Measurements from ENCODE around the gene CCDC142. TPM values are rescaled to one million over a fixed set of nuclear protein-coding genes. Genes with fewer than 3 reads are reported as not detected.

The CCDC142 gene
- polyA plus RNA-seq, 1 donor from 2014 or later: 21.6 TPM

DNA sequence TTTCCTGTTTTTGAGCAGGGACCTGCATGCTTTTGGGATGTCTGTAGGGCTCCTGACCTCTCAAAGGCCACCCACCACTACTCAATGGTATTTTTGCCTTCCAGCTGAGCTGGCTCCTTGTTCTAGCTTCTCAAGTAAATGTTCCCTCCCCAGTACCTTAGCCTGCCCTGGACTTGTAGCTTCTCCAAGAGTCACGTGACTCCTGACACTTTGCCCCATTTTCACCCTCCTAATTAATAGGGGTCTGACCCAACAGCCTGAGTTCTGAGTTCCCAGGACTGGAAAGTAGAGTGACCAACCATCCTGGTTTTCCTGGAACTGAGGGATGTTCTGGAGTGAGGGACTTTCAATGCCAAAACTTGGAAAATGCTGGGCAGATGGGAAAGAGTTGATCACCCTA, 12.6 kb upstream of the CCDC142 start:
- no peaks in the 10 kb centered on the region for H3F3A ChIP-seq (ENCODE audit: insufficient read depth, low read length, poor library complexity, severe bottlenecking)
- H3K27ac ChIP-seq (ENCODE audit: low read length): no peak overlapping the region
- H3K36me3 ChIP-seq (ENCODE audit: insufficient read depth, low read length): no peaks in the 10 kb centered on the region
- no peak overlapping the region for H2AFZ ChIP-seq (ENCODE audit: low read depth, low read length)
- peaks cover 46% of the 10 kb centered on the region for H3K27me3 ChIP-seq (ENCODE audit: insufficient read depth, low read depth, low read length)
- no peaks in the 10 kb centered on the region for H3K9me3 ChIP-seq (ENCODE audit: low read length)
- H4K20me1 ChIP-seq (ENCODE audit: insufficient read depth): no peaks in the 10 kb centered on the region
- TF ChIP-seq TAF1 (IDR thresholded peaks at IDR 0.05; ENCODE audit: low read depth) (no peak), SMC3 (conservative IDR thresholded peaks at IDR 0.05; ENCODE audit: poor library complexity) (no peak), EP300 (conservative IDR thresholded peaks at IDR 0.05; ENCODE audit: poor library complexity, severe bottlenecking) (no peak), MXI1 (conservative IDR thresholded peaks at IDR 0.05; ENCODE audit: poor library complexity, severe bottlenecking) (no peak), EZH2 (IDR thresholded peaks at IDR 0.05; ENCODE audit: borderline replicate concordance, insufficient read depth, low read length, poor library complexity, severe bottlenecking) (no peak), POLR2AphosphoS5 (IDR thresholded peaks at IDR 0.05) (no peak), RAD21 (conservative IDR thresholded peaks at IDR 0.05) (no peak)
- TF ChIP-seq, protein P1, sequence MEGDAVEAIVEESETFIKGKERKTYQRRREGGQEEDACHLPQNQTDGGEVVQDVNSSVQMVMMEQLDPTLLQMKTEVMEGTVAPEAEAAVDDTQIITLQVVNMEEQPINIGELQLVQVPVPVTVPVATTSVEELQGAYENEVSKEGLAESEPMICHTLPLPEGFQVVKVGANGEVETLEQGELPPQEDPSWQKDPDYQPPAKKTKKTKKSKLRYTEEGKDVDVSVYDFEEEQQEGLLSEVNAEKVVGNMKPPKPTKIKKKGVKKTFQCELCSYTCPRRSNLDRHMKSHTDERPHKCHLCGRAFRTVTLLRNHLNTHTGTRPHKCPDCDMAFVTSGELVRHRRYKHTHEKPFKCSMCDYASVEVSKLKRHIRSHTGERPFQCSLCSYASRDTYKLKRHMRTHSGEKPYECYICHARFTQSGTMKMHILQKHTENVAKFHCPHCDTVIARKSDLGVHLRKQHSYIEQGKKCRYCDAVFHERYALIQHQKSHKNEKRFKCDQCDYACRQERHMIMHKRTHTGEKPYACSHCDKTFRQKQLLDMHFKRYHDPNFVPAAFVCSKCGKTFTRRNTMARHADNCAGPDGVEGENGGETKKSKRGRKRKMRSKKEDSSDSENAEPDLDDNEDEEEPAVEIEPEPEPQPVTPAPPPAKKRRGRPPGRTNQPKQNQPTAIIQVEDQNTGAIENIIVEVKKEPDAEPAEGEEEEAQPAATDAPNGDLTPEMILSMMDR (IDR thresholded peaks at IDR 0.05; ENCODE audit: poor library complexity, severe bottlenecking): no peak
- TF ChIP-seq, protein P2, sequence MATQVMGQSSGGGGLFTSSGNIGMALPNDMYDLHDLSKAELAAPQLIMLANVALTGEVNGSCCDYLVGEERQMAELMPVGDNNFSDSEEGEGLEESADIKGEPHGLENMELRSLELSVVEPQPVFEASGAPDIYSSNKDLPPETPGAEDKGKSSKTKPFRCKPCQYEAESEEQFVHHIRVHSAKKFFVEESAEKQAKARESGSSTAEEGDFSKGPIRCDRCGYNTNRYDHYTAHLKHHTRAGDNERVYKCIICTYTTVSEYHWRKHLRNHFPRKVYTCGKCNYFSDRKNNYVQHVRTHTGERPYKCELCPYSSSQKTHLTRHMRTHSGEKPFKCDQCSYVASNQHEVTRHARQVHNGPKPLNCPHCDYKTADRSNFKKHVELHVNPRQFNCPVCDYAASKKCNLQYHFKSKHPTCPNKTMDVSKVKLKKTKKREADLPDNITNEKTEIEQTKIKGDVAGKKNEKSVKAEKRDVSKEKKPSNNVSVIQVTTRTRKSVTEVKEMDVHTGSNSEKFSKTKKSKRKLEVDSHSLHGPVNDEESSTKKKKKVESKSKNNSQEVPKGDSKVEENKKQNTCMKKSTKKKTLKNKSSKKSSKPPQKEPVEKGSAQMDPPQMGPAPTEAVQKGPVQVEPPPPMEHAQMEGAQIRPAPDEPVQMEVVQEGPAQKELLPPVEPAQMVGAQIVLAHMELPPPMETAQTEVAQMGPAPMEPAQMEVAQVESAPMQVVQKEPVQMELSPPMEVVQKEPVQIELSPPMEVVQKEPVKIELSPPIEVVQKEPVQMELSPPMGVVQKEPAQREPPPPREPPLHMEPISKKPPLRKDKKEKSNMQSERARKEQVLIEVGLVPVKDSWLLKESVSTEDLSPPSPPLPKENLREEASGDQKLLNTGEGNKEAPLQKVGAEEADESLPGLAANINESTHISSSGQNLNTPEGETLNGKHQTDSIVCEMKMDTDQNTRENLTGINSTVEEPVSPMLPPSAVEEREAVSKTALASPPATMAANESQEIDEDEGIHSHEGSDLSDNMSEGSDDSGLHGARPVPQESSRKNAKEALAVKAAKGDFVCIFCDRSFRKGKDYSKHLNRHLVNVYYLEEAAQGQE (IDR thresholded peaks at IDR 0.05; ENCODE audit: borderline replicate concordance): no peak
- no peaks in the 10 kb centered on the region for H3K9me2 ChIP-seq (ENCODE audit: insufficient read depth, low read length)
- H3K9ac ChIP-seq (ENCODE audit: low read length): no peak overlapping the region
- H3K79me2 ChIP-seq (replicated peaks; ENCODE audit: insufficient read depth, low read length): no peaks in the 10 kb centered on the region
- no peak overlapping the region for H3K4me2 ChIP-seq (ENCODE audit: low read length)
- H3K4me3 ChIP-seq (ENCODE audit: low read length): no peak overlapping the region

DNA sequence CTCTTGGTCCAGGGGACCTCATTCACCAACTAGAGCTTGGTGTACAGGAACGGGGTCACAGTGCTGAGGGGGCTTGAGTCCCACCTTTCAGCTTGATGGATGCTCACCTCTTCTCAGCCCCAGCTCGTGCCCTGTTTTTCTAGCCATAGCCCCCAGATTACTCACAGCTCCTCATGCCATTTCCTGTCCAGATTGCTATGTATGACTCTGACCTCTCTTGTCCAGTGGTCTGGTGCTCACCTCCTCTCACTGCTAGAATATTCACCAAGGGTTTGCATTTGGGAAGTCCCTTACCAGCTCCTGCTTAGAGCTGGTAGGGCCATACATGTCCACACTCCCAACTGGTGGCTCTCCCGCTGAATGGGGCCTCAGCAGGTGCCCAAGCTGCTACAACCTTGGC, 10.7 kb upstream of the CCDC142 start:
- Histone ChIP-seq H3F3A (ENCODE audit: insufficient read depth, low read length, poor library complexity, severe bottlenecking) (no peaks in the 10 kb centered on the region), H4K20me1 (ENCODE audit: insufficient read depth) (no peaks in the 10 kb centered on the region), H3K9ac (ENCODE audit: low read length) (no peak overlapping the region), H3K79me2 (replicated peaks; ENCODE audit: insufficient read depth, low read length) (no peaks in the 10 kb centered on the region), H2AFZ (ENCODE audit: low read depth, low read length) (no peak overlapping the region), H3K4me3 (ENCODE audit: low read length) (no peak overlapping the region), H3K4me2 (ENCODE audit: low read length) (no peak overlapping the region), H3K9me2 (ENCODE audit: insufficient read depth, low read length) (no peaks in the 10 kb centered on the region), H3K36me3 (ENCODE audit: insufficient read depth, low read length) (no peaks in the 10 kb centered on the region), H3K9me3 (ENCODE audit: low read length) (no peaks in the 10 kb centered on the region), H3K27me3 (ENCODE audit: insufficient read depth, low read depth, low read length) (peaks cover 27% of the 10 kb centered on the region), H3K27ac (ENCODE audit: low read length) (no peak overlapping the region)
- no peak for TF ChIP-seq POLR2AphosphoS5 (IDR thresholded peaks at IDR 0.05)
- TF ChIP-seq EP300 (conservative IDR thresholded peaks at IDR 0.05; ENCODE audit: poor library complexity, severe bottlenecking): no peak
- TF ChIP-seq SMC3 (conservative IDR thresholded peaks at IDR 0.05; ENCODE audit: poor library complexity): no peak
- TF ChIP-seq RAD21 (conservative IDR thresholded peaks at IDR 0.05): no peak
- TF ChIP-seq, protein P1 (IDR thresholded peaks at IDR 0.05; ENCODE audit: poor library complexity, severe bottlenecking): no peak
- TF ChIP-seq, protein P2 (IDR thresholded peaks at IDR 0.05; ENCODE audit: borderline replicate concordance): no peak
- no peak for TF ChIP-seq MXI1 (conservative IDR thresholded peaks at IDR 0.05; ENCODE audit: poor library complexity, severe bottlenecking)
- TF ChIP-seq EZH2 (IDR thresholded peaks at IDR 0.05; ENCODE audit: borderline replicate concordance, insufficient read depth, low read length, poor library complexity, severe bottlenecking): no peak
- no peak for TF ChIP-seq TAF1 (IDR thresholded peaks at IDR 0.05; ENCODE audit: low read depth)
